ENCODE measurements around the gene CCDC88A. TPM values are rescaled to one million over a fixed set of nuclear protein-coding genes. Genes with fewer than 3 reads are reported as not detected.

Gene CCDC88A
- total and polyA plus RNA-seq, 2 donors (not counting 1 experiment from before 2014, with no cell fraction given) = 2.7 to 26.0 TPM

- ATAC-seq (ENCODE audit: low read depth) (no peak), DNase-seq (no peak)
- ChIA-PET CTCF (no interaction called here), POLR2A (no interaction called here)
- no peaks in the 10 kb centered on the region for H4K20me1 ChIP-seq (ENCODE audit: control insufficient read depth, insufficient read depth, low read length, poor library complexity, severe bottlenecking)
- no peaks in the 10 kb centered on the region for H3K27me3 Mint-ChIP-seq
- H3K9me3 ChIP-seq (ENCODE audit: control extremely low read depth in 1 of 3, control insufficient read depth in 2 of 3, insufficient read depth in 1 of 3, low read length in 2 of 3) = no peaks in the 10 kb centered on the region
- no peak for TF ChIP-seq CTCF (IDR thresholded peaks at IDR 0.05)
- no peak for TF ChIP-seq EZH2 (IDR thresholded peaks at IDR 0.05; ENCODE audit: borderline replicate concordance, insufficient read depth, low read depth, low read length, poor library complexity, severe bottlenecking)
- no peak overlapping the region for H3K27ac Mint-ChIP-seq
- H3K4me3 Mint-ChIP-seq = no peak overlapping the region
- H3K79me2 ChIP-seq (ENCODE audit: control insufficient read depth, insufficient read depth, low read length) = no peaks in the 10 kb centered on the region
- intact Hi-C loops (cut with micrococcal nuclease) = no loop called here
- no peak overlapping the region for H2AFZ ChIP-seq (ENCODE audit: insufficient read depth, low read depth, low read length, poor library complexity, severe bottlenecking)
- WGBS (ENCODE audit: insufficient coverage) = 40% methylated on average over 1 of the region's 2 CpGs
- no peak overlapping the region for H3K27ac ChIP-seq (ENCODE audit: low read length in 2 of 2)
- no peaks in the 10 kb centered on the region for H3K4me1 Mint-ChIP-seq
- no peak overlapping the region for H3K4me2 ChIP-seq (replicated peaks; ENCODE audit: low read depth, low read length, poor library complexity, severe bottlenecking)
- H3K9ac ChIP-seq (ENCODE audit: low read length) = no peak overlapping the region
- no peaks in the 10 kb centered on the region for H3K27me3 ChIP-seq (replicated peaks in 1 of 4; ENCODE audit: control extremely low read depth in 1 of 4, control insufficient read depth in 3 of 4, insufficient read depth in 4 of 4, low read length in 3 of 4)
- H3K36me3 ChIP-seq (replicated peaks in 1 of 2; ENCODE audit: control extremely low read depth in 1 of 2, control insufficient read depth in 1 of 2, extremely low read depth in 1 of 2, insufficient read depth in 2 of 2, low read length in 1 of 2) = no peaks in the 10 kb centered on the region
- H3K9me3 Mint-ChIP-seq (ENCODE audit: insufficient read depth) = peaks cover 2% of the 10 kb centered on the region
- H3K4me1 ChIP-seq (ENCODE audit: control insufficient read depth in 2 of 2, insufficient read depth in 2 of 2, low read length in 2 of 2) = no peaks in the 10 kb centered on the region
- no peak overlapping the region for H3K4me3 ChIP-seq (ENCODE audit: control extremely low read depth in 1 of 5, extremely low read depth in 1 of 5, insufficient read depth in 1 of 5, low read depth in 2 of 5, low read length in 4 of 5)
Measured at GRCh38 chr2:55395724-55396605, 23.7 kb downstream of the CCDC88A start.

GRCh38 chr2:55391615-55392242 is 27.9 kb downstream of the CCDC88A start:
- Histone ChIP-seq H3K9ac (ENCODE audit: low read length) (no peak overlapping the region), H3K4me1 (ENCODE audit: control insufficient read depth in 2 of 2, insufficient read depth in 2 of 2, low read length in 2 of 2) (peaks cover 0 to 3% of the 10 kb centered on the region in 2 donors), H3K9me3 (ENCODE audit: control extremely low read depth in 1 of 3, control insufficient read depth in 2 of 3, insufficient read depth in 1 of 3, low read length in 2 of 3) (no peaks in the 10 kb centered on the region), H3K27me3 (replicated peaks in 1 of 4; ENCODE audit: control extremely low read depth in 1 of 4, control insufficient read depth in 3 of 4, insufficient read depth in 4 of 4, low read length in 3 of 4) (no peaks in the 10 kb centered on the region), H3K79me2 (ENCODE audit: control insufficient read depth, insufficient read depth, low read length) (no peaks in the 10 kb centered on the region), H3K4me2 (replicated peaks; ENCODE audit: low read depth, low read length, poor library complexity, severe bottlenecking) (no peak overlapping the region), H3K4me3 (ENCODE audit: control extremely low read depth in 1 of 5, extremely low read depth in 1 of 5, insufficient read depth in 1 of 5, low read depth in 2 of 5, low read length in 4 of 5) (no peak overlapping the region), H3K27ac (ENCODE audit: low read length in 2 of 2) (no peak overlapping the region), H3K36me3 (replicated peaks in 1 of 2; ENCODE audit: control extremely low read depth in 1 of 2, control insufficient read depth in 1 of 2, extremely low read depth in 1 of 2, insufficient read depth in 2 of 2, low read length in 1 of 2) (no peaks in the 10 kb centered on the region), H2AFZ (ENCODE audit: insufficient read depth, low read depth, low read length, poor library complexity, severe bottlenecking) (no peak overlapping the region), H4K20me1 (ENCODE audit: control insufficient read depth, insufficient read depth, low read length, poor library complexity, severe bottlenecking) (no peaks in the 10 kb centered on the region)
- Mint-ChIP-seq H3K4me1 (peaks cover 6% of the 10 kb centered on the region), H3K27me3 (no peaks in the 10 kb centered on the region), H3K9me3 (ENCODE audit: insufficient read depth) (peaks cover 2% of the 10 kb centered on the region), H3K4me3 (no peak overlapping the region), H3K27ac (no peak overlapping the region)
- ChIA-PET POLR2A (no interaction called here), CTCF (no interaction called here)
- no peak for TF ChIP-seq EZH2 (IDR thresholded peaks at IDR 0.05; ENCODE audit: borderline replicate concordance, insufficient read depth, low read depth, low read length, poor library complexity, severe bottlenecking)
- no peak for TF ChIP-seq CTCF (IDR thresholded peaks at IDR 0.05)
- ATAC-seq (ENCODE audit: low read depth) (no peak), DNase-seq (no peak)
- intact Hi-C loops (cut with micrococcal nuclease) = no loop called here
- 100% methylated on average over 1 of the region's 3 CpGs for WGBS (ENCODE audit: insufficient coverage)

Data from B cell (primary cell).